ENCODE data around the gene GDAP2.

- no peak for TF ChIP-seq EZH2 (IDR thresholded peaks at IDR 0.05; ENCODE audit: low read depth)
- TF ChIP-seq, protein P1, sequence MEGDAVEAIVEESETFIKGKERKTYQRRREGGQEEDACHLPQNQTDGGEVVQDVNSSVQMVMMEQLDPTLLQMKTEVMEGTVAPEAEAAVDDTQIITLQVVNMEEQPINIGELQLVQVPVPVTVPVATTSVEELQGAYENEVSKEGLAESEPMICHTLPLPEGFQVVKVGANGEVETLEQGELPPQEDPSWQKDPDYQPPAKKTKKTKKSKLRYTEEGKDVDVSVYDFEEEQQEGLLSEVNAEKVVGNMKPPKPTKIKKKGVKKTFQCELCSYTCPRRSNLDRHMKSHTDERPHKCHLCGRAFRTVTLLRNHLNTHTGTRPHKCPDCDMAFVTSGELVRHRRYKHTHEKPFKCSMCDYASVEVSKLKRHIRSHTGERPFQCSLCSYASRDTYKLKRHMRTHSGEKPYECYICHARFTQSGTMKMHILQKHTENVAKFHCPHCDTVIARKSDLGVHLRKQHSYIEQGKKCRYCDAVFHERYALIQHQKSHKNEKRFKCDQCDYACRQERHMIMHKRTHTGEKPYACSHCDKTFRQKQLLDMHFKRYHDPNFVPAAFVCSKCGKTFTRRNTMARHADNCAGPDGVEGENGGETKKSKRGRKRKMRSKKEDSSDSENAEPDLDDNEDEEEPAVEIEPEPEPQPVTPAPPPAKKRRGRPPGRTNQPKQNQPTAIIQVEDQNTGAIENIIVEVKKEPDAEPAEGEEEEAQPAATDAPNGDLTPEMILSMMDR (conservative IDR thresholded peaks at IDR 0.05), result no peak
Measured at GRCh38 chr1:117897551-117897950, 31.9 kb downstream of the GDAP2 start.
